Stimulated activated CD4-positive, alpha-beta T cell treated with anti-CD3 and anti-CD28 coated beads, Interleukin-15, amount 100 ng/mL, for 48 hours (primary cell): ENCODE results near the gene RILPL1.
"Not testable (repeated sequence)": the region's sequence is repeated elsewhere in the genome, so short reads cannot be mapped to it uniquely, and the experiment has no call there.

Experiments
- DNase-seq, 2 donors: peaks; one replicate each; pipeline ENCODE4 v3.0.0-alpha.2; 2020; ENCODE audit warnings: low read depth in 2 of 2

Gene RILPL1

GRCh38 chr12:123494124-123494851 lies 39.2 kb downstream of the RILPL1 start:
- no peak for DNase-seq

- DNase-seq: not testable (repeated sequence)
Observed at GRCh38 chr12:123492339-123493039, 41.0 kb downstream of the RILPL1 start.

DNA sequence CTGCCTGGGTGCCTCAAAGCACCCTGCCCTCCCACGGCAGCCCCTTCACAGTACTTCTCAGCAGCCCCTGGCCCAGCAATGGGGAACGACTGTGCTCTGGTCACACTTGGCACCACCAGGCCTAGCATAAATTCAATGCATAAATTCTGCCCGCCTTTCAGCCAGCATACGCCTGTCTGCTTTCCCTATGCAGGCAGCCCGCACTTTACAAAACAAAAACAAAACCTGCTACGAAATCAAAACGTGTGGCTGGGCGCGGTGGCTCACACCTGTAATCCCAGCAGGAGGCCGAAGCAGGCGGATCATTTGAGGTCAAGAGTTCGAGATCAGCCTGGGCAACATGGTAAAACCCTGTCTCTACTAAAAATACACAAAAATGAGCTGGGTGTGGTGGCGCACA lies 42.0 kb downstream of the RILPL1 start:
- no peak for DNase-seq

DNA sequence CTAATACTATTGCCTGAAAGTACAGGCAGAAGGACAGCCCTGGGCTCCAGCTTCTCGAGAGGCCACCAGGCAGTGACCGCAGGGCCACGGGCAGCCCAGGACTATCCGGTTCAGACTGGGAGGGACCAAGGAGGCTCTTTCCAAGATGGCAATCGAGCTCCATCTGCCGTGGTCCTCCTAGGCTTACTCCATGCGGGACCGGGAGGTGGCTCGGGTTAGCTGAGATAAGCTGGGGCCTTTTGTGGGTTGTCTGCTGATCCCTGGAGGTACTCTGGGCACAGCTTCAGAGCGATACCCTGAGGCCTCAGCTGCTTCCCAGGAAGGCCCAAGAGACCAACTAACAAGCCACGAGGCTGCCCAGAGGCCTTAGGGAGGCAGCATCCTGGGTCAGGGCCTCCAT lies 42.5 kb downstream of the RILPL1 start:
- no peak for DNase-seq

DNA sequence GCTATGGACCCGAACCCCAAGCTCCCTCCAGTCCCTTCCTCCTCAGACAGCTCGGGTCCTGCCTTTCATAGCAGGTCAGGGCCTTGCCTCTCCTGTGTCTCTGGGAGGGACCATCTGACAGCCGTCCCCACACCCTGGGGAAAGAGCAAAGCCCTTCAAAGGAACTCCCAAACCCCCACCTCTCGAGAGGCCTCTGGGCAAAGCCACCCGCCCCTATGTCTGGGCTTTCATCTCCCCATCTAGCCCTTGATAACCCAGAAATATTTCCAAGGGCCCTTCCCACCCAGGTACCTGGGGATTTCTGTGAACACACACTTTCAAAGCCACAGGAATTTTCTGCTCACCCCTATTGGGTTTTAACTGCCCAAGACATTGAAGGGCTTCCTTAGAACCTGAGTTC lies 43.4 kb downstream of the RILPL1 start:
- DNase-seq: no peak

DNA sequence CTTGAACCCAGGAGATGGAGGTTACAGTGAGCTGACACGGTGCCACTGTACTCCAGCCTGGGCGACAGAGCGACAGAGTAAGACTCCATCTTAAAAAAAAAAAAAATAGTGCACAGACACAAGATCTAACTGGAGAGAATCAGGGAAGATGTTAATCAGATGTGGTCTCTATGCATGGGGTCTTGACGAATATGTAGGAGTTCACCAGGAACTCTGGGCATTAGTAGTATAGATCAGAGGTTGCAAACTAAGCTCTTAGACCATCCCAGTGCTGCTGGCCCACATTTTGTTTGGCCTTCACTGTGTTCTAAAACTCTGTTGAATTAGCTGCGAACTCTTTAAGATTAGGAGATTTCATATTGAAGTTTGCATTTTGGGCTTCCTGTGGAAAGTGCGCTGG lies 43.9 kb downstream of the RILPL1 start:
- DNase-seq: no peak

GRCh38 chr12:123488539-123489230 lies 44.8 kb downstream of the RILPL1 start:
- no peak for DNase-seq

GRCh38 chr12:123487428-123487827 lies 46.1 kb downstream of the RILPL1 start:
- DNase-seq: no peak

GRCh38 chr12:123485756-123486155 lies 47.8 kb downstream of the RILPL1 start:
- DNase-seq: no peak

DNA sequence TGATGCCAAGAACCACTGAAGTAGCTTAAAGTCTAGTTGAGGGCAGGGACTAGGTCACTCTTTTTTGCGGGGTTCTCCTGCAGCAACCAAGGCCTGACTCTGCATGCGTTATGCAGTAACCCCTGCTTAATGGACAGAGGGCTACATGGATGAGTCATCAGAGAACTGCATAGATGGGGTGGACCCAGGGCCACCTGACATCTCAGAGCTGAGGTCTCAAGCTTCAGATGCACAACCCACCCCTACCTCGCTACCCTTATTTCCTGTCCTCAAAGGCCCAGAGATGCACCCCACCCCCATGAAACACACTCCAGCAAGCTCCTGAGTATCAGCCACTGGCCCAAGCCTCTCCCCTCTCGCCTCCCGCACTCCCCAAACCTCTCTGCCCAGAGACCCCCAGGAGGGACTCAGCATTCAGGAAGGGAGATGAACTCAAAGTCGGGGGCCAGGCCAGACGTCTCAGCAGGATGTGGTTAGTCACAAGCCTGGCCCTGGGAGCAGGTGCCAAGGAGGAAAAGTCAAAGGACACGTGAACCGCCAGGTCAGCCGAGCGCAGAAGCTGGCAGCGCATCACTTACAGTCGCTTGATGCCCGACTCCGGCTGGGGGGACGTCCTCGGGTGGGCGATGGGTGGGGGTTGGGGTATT lies 49.8 kb downstream of the RILPL1 start:
- DNase-seq: no peak

DNA sequence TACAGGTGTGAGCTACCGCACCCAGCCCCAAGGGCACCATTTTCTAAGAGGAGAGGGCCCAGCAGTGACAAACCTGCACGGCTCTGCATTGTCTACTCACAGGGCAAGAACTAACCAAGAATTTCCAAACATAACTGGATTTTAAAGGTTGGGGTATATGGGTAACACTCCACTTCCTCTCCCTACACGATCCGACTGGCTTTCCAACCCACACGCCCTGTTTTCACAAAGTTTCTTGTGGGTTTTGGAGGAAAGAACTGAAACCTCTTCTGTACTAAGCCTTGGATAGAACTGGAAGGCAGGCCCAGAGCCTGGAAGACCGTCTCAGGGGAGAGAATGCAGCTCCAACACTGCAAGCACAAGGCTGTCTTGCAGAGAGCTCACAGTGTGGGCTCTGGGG lies 50.6 kb downstream of the RILPL1 start:
- DNase-seq: no peak

- not testable (repeated sequence) for DNase-seq
Observed at GRCh38 chr12:123481251-123481650, 52.3 kb downstream of the RILPL1 start.

DNA sequence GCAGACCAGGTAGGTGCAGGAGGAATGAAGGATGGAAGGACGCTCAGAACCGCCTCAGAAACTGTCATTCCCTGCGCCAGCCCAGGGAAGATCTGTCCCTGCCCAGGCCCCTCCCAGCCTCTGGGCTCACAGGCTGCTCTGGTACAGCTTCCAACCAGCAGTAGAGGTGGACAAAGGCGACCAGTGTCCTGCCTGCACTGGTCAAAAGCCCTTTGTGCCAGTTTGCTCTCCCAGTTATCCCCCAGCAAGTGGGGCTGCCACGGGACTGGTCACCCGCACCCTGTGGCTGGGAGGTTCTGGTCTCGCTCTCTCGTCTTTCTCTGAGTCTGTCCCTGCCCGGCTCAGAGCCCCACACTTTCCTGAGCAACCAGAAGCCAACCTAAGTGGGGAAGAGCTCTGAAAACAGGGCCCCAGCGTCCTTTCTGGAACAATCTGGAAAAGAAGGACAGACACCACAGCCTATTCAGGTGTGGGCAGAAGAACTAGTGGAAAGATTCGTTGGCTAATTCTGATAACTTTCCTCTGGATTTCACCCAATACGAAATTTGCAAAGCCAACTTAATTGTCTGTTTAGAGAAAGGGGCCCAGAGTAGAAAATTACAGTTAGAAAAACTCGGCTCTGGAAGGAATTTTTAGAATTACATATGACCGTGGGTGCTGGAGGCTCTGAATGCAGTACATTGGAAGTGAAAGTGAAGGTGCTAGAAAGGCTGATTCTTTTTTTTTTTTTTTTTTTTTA lies 53.9 kb downstream of the RILPL1 start:
- no peak for DNase-seq

DNA sequence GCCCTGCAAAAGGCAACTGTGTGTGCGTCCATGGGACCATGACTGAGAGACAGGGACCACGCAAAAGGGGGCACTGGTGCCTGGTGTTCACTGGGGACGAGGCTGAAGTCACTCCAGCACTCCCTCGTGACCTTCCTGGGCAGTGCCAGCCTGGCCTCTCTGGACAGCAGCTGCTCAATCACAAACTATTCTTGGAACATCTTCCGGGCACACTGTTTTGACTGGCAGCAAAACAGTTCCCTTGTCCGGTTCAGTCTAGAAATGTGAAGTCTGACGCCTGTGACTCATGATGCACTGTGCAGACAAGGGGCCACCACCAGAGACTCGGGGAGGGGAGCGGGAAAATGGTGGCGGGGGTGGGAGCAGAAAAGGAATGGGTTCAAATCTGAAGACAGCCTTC lies 54.8 kb downstream of the RILPL1 start:
- DNase-seq: no peak

DNA sequence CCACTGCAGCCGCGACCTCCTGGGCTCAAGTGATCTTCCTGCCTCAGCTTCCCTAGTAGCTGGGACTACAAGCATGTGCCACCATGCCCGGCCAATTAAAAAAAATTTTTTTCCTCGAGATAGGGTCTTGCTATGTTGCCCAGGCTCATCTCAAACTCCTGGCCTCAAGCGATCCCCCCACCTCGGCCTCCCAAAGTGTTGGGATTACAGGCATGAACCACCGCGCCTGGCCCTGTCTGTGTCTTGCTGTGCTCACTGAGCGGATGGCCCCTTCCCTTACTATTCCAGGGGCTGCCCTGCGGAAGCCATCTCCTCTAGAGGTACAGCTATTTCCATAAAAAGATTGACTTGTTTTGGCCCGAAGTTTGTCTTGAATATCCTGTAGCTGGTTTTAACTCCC lies 55.5 kb downstream of the RILPL1 start:
- no peak for DNase-seq

- no peak for DNase-seq
Observed at GRCh38 chr12:123475246-123475703, 58.2 kb downstream of the RILPL1 start.

DNA sequence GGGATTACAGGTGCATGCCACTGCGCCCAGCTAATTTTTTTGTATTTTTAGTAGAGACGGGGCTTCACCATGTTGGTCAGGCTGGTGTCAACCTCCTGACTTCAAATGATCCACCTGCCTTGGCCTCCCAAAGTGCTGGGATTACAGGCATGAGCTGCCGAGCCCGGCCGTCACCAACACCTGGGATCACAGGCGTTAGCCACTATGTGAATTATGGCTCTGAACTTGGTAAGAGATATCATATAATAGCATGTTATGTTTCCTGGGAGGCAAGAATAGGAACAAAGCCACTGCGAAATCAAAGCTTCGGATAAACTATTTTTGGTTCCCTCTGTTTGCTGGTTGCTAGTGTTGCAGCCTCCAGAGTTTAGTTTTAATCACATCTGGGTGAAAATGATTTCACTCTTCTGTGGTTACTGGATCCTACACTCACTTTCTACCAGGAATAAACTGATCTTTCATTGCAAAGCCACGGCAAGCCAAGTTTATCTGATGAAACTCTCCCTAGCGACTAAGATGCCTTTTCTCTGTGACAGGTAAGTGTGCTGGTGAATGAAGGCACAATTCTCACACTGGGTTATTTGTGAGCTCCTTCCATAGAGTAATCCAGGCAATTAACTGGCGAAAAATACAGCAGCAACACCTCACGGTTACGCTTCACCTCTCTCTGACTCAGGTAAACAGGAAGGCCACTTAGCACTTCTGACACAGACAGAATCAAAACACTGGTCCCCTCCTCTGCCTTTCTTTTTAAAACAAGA lies 58.9 kb downstream of the RILPL1 start:
- DNase-seq: no peak

GRCh38 chr12:123472438-123472849 lies 61.1 kb downstream of the RILPL1 start:
- DNase-seq: no peak

DNA sequence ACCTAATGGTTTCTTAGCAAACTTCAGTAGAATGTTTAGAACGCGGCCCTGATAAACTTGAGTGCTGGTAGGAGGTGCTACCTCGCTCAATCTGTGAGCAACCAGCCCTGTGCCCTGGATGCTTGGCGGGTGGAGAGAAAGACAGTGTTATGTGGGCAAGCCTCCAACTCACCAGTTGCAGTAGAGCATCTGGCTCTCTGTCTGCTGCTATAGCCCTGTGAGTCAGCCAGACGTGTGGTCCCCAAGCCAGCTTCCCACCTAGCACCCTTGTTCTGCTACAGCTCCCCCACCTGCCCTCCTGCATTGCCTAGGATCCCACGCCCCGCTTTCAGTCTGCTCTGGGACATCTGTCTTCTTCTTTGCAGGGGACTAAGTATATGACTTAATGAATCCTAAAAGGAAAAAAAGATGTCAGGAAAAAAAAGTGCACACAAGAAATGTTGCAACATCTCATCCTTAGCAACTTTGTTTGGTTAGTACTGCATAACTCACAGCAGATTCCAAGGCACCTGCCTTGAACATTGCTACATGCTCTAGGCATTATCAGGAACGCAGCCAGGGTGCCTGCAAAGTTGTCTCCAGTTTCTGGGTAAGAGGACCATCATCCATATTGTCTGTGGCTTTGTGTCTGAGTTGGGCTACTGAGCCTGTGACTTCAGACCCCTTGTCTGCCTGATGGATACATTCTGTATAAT lies 62.0 kb downstream of the RILPL1 start:
- DNase-seq: no peak

- DNase-seq: no peak
Observed at GRCh38 chr12:123469978-123470377, 63.5 kb downstream of the RILPL1 start.
